Fibroblast of skin of abdomen (primary cell): ENCODE results near the gene GDPD5.

ENCODE experiments used
- DNase-seq: peaks from one replicate; pipeline ENCODE4 v3.0.0-alpha.2; 2013

The GDPD5 gene

GRCh38 chr11:75487365-75487764 is 38.4 kb downstream of the GDPD5 start:
- no peak for DNase-seq

- DNase-seq = no peak
Measured at GRCh38 chr11:75485742-75486141, 40.0 kb downstream of the GDPD5 start.

- DNase-seq = no peak
Measured at GRCh38 chr11:75482931-75483469, 42.7 kb downstream of the GDPD5 start.

DNA sequence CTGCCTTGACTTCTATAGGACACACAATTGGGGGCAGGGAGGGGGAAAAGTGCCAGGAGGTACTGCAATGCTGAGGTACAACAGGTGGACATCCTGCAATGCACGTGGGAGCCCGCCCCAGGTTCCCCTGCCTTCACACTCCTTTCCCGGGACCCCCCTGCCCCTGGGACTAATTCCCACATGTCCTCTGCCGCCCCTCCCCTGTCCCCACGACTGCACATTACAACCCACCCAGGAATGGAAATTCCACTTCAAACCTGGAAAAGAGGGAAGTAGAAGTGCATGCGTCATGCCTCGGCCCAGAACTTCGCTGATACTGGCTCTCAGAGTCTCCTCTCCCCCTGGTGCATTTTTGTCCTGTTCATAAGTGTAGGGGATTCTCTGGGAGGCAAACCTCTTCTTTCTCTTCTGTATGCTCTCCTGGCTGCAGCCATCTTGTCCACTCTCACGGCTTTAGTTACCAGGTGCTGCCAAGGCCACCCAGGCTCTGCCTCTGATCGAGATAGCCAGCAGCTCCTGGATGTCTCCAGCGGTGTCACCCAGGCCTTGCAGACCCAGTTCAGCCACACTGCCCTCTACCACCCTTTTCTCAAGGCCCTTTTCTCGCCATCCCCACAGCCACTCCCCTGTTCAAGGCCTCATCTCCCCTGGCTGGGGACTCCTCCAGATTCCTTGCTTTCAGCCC is 43.7 kb downstream of the GDPD5 start:
- DNase-seq = no peak

DNA sequence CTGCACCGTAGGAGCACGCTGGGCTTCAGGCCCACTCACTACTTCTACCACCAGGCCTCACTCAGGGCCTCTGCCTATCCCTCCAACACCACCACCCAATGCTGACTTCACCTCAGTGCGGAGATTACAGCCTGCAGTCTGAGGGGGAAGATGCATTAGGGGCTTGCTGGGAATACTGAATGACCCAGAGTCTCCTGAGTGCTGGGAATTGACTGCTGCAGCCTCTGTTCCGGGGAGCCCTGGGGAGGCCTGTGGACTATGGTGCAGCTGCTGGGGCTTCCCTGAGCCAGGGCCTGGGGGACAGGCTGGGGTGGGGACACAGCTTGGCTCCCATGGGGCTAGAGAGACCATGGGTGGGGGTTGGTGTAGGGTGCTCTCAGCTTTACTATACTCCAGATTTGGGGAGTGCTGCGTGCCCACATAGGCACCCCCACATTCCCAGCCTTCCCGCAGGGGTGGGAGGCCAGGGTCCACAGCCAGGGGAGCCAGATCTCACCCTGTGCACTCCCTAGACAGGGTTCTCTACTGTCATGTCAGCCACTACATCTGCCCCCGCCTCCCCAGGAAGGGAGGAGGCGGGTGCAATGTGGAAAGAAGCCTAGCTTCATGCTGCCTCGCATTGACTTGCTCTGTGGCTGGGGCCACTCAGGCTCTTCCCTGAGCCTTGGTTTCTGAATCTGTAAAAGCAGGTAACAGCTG is 44.4 kb downstream of the GDPD5 start:
- no peak for DNase-seq

GRCh38 chr11:75480185-75481175 is 45.3 kb downstream of the GDPD5 start:
- no peak for DNase-seq

- no peak for DNase-seq
Measured at GRCh38 chr11:75479597-75480145, 46.1 kb downstream of the GDPD5 start.

DNA sequence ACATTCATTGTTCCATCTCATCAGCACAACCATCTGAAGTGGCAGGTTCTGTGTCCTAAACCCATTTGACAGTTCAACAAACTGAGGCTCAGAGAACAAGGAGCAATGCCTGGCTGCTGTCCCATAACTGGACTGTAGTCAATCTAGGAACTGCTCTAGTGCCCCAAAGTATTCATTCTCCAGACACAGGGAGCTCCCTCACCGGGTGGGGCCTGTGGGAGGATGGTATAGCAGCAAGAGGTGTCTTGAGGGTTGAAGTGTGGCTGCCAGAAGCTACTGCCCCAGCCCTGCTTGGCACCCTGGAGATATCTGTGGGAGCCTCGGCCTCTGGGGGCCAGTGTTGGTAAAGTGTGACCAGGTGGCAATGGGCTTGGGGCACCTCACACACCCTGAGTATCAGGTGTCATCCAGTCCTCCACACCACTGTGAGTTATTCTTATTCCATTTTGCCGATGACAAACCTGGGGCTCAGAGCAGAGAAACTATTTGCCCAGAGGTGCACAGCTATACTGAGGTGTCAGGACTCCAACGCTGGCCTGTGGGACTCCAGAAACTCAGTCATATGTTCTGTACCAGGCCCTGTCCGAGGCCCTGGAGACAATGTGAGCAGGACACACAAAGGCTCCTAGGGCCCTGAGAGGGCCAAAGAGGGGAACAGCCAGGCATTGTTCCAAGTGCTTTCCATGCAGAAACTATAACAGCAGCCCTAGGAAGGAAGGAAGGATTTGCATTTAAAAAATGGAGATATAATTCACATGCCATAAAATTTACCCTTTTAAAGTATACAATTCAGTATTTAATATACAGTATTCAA is 46.8 kb downstream of the GDPD5 start:
- no peak for DNase-seq

- no peak for DNase-seq
Measured at GRCh38 chr11:75477614-75477935, 48.2 kb downstream of the GDPD5 start.

DNA sequence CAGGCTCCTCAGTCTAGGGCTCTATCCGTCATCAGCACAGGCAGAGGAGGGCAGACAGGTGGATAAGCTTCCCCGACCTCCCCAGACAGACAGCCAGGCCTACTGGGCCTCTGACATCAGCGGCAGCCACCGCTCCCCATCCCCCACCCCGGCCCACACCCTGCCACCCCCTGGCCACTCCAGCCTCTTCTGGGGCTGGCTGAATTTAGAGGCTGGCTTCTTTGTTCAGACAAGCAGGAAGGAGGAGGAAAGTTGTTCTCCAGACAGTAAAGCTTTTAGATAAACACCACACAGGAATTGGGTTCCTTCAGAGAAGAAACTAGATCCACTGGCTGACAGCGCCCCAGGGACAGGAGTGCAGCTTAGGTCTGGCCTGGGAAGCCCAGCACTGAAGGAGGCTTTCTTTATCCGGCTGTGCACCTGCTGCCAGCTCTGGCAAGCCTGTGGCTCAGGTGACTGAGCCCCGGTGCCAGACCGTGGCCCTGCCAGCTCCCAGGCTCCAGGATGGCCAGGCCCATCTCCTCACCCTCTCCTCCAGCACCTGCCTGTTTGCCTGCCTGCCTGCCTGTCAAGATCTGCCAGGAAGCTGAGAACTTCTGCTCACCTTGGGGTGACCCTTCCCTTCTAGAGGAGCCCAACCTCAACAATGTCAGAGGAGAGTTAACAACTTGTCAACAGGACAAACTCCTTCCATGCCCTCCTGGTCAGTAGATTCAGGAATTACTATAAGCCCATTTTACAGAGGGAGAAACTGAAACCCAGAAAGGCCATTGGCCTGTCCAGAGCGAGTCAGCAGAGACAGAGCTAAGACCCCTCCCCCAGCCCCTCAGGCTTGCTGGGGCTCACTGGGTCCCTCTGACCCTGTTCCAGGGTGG is 48.8 kb downstream of the GDPD5 start:
- DNase-seq = no peak

DNA sequence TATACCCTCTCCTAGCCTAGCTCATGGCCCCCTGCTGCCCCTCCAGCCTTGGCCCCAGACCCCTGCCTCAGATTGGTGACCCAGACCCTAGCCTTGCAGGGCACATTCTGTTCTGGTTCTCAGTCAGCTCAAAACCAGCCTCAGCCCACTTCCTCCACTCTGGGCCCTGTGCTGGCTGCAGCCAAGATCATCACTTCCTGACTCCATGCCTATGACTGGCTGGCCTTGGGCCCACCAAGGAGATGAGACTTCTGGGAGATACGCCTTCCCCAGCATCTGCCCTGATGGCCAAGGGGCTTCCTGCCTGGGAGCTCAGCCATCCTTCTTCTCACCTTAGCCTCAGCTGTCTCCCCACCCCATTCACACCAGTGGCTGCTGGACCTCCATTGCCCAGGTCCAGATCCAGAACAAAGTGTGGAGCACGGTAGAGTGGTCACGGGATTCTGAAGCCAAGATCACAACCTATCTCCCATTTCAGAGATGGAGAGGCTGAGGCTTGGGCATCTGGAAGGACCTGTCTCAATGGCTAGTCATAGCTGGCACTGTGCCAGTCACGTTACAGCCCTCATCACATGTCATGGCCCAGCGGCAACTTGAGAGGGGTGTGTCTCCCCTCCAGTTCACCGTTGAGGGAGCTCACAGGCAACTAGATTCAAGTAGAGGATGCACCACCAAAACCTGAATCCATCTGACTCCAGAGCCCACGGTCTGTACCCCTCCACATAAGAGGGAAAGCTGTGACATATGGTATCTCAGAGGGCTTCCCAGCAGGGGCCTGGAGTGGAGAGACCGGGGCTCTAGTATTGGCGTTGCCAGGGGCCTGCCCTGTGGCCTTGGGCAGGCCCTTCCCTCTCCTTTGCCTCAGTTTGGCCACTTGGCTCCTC is 49.7 kb downstream of the GDPD5 start:
- DNase-seq = peak; percentile 61

GRCh38 chr11:75474878-75475766 is 50.6 kb downstream of the GDPD5 start:
- DNase-seq = peak; percentile 82

GRCh38 chr11:75474240-75474639 is 51.5 kb downstream of the GDPD5 start:
- DNase-seq = peak; percentile 41

DNA sequence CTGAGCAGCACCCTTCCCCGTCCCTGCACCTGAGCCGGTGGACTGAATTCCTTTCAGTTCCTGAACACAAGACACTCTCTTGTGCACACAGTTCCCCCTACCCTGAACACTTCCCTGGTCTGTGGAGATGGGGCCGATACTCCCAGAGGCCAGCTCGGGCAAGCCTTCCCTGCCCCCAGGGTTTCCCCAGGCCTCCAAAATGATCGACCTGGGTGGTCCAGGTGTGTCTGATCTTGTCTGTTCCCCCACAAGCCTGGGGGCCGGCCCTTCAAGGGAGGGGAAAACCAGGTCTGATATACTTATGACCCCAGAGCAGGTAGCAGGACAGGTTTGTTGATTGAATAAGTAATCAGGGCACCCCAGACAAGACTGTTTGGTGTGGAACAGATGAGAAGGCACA is 52.1 kb downstream of the GDPD5 start:
- DNase-seq = no peak

- DNase-seq = no peak
Measured at GRCh38 chr11:75472081-75472732, 53.5 kb downstream of the GDPD5 start.

- DNase-seq = no peak
Measured at GRCh38 chr11:75471176-75471973, 54.4 kb downstream of the GDPD5 start.

DNA sequence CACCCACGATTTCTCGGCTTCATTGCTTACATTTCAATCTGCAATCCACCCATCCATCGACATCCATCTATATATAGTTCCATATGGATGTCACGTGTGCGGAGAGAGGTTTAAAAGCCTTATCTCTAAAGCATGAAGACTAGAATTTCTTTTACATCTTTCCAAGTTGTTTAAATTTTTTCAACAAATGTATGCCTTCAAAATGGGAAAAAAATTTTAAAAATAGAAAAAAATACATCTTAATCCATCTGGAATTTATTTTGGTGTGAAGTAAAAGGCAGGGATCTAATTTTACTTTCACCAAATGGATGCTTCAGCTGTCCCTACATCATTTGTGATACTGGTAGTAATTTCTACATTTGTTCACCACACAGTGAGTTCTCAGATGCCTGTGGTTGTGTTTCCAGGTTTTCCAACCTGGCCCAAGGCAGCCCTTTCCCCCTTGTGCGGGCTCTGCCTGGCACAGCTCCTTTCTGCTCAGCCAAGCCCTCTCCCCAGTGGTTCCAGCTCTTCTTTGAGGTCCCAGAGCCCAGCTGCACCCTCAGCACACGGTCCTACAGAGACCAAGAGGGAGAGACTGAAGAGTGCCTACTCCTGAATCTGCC is 55.2 kb downstream of the GDPD5 start:
- DNase-seq = no peak
